ENCODE measurements around the gene TMED10.
A peak's percentile ranks its signal among the peaks of the same experiment; 100 is the strongest.
"Not testable (repeated sequence)": the region's sequence is repeated elsewhere in the genome, so short reads cannot be mapped to it uniquely, and the experiment has no call there.

Gene TMED10

GRCh38 chr14:75165586-75166391 is 10.6 kb downstream of the TMED10 start:
- no peak for FAIRE-seq
- DNase-seq (ENCODE audit: extremely low spot score, insufficient read length, low read depth), result no peak

GRCh38 chr14:75164809-75165208 is 11.6 kb downstream of the TMED10 start:
- DNase-seq (ENCODE audit: extremely low spot score, insufficient read length, low read depth) (no peak), FAIRE-seq (no peak)

GRCh38 chr14:75163677-75164076 is 12.7 kb downstream of the TMED10 start:
- DNase-seq (ENCODE audit: extremely low spot score, insufficient read length, low read depth), result no peak
- no peak for FAIRE-seq

GRCh38 chr14:75162631-75163030 is 13.8 kb downstream of the TMED10 start:
- DNase-seq (ENCODE audit: extremely low spot score, insufficient read length, low read depth), result no peak
- no peak for FAIRE-seq

- DNase-seq (ENCODE audit: extremely low spot score, insufficient read length, low read depth) (peak; percentile 9), FAIRE-seq (peak; percentile 86)
Measured at GRCh38 chr14:75158843-75159614, 17.4 kb downstream of the TMED10 start.

GRCh38 chr14:75156901-75157300 is 19.5 kb downstream of the TMED10 start:
- no peak for FAIRE-seq
- DNase-seq (ENCODE audit: extremely low spot score, insufficient read length, low read depth), result no peak

- DNase-seq (ENCODE audit: extremely low spot score, insufficient read length, low read depth), result no peak
- FAIRE-seq, result no peak
Measured at GRCh38 chr14:75156111-75156510, 20.3 kb downstream of the TMED10 start.

- FAIRE-seq (no peak), DNase-seq (ENCODE audit: extremely low spot score, insufficient read length, low read depth) (no peak)
Measured at GRCh38 chr14:75155169-75155568, 21.2 kb downstream of the TMED10 start.

- DNase-seq (ENCODE audit: extremely low spot score, insufficient read length, low read depth), result no peak
- FAIRE-seq, result no peak
Measured at GRCh38 chr14:75153295-75153694, 23.1 kb downstream of the TMED10 start.

- DNase-seq (ENCODE audit: extremely low spot score, insufficient read length, low read depth), result no peak
Measured at GRCh38 chr14:75151851-75152250, 24.6 kb downstream of the TMED10 start.

GRCh38 chr14:75150637-75151036 is 25.8 kb downstream of the TMED10 start:
- not testable (repeated sequence) for FAIRE-seq; DNase-seq (ENCODE audit: extremely low spot score, insufficient read length, low read depth)

More at GRCh38 chr14:75151851-75152250, 24.6 kb downstream of the TMED10 start:
- FAIRE-seq, result no peak

GRCh38 chr14:75150150-75150549 is 26.3 kb downstream of the TMED10 start:
- no peak for FAIRE-seq
- no peak for DNase-seq (ENCODE audit: extremely low spot score, insufficient read length, low read depth)

- no peak for FAIRE-seq
- DNase-seq (ENCODE audit: extremely low spot score, insufficient read length, low read depth), result no peak
Measured at GRCh38 chr14:75147423-75148071, 28.9 kb downstream of the TMED10 start.

- DNase-seq (ENCODE audit: extremely low spot score, insufficient read length, low read depth), result no peak
- FAIRE-seq, result peak; percentile 59
Measured at GRCh38 chr14:75144944-75145343, 31.5 kb downstream of the TMED10 start.

GRCh38 chr14:75143761-75144527 is 32.5 kb downstream of the TMED10 start:
- no peak for FAIRE-seq

GRCh38 chr14:75142494-75142893 is 33.9 kb downstream of the TMED10 start:
- FAIRE-seq (no peak), DNase-seq (ENCODE audit: extremely low spot score, insufficient read length, low read depth) (no peak)

More at GRCh38 chr14:75143761-75144527, 32.5 kb downstream of the TMED10 start:
- no peak for DNase-seq (ENCODE audit: extremely low spot score, insufficient read length, low read depth)

GRCh38 chr14:75141967-75142366 is 34.4 kb downstream of the TMED10 start:
- FAIRE-seq (peak; percentile 69), DNase-seq (ENCODE audit: extremely low spot score, insufficient read length, low read depth) (no peak)

GRCh38 chr14:75141062-75141461 is 35.4 kb downstream of the TMED10 start:
- no peak for FAIRE-seq
- no peak for DNase-seq (ENCODE audit: extremely low spot score, insufficient read length, low read depth)

GRCh38 chr14:75140620-75141019 is 35.8 kb downstream of the TMED10 start:
- FAIRE-seq, result no peak
- DNase-seq (ENCODE audit: extremely low spot score, insufficient read length, low read depth), result no peak

- no peak for FAIRE-seq
- no peak for DNase-seq (ENCODE audit: extremely low spot score, insufficient read length, low read depth)
Measured at GRCh38 chr14:75139185-75139584, 37.2 kb downstream of the TMED10 start.

Data from GM18507 (cell line).